ENCODE results near the gene NCOR1. TPM values are rescaled to one million over a fixed set of nuclear protein-coding genes. Genes with fewer than 3 reads are reported as not detected.

The NCOR1 gene
- total and polyA plus RNA-seq, 2 experiments from 2014 or later = 50.6 to 95.7 TPM

DNA sequence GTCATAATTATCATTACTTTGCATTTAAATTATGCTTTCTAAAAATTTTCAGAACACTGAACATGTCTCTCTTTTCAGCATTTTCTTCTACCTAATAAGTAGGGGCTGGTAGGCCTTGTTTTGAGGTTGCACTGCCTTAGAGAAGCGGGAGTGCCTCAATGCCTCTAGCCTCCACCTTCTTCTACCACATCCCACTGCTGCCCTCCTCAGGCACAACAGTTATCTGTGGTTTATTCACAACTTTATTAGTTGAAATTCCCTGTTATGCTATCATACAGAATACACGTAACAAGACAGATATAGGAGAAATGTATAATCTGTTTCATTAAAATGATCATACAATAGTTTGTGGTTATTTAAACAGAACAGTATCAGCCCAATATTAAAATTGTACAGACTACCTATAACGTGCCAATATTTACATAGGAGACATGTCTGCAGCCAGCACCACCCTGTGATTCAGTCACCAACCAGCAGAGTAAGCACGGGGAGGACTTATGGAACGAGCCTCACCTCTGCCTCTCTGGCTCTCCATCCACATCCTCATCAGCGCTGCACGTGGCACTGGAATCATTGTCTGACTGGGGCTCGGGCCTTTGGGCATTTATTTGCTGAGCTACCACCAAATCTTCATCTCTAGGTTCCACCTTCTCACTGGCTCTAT, 114.5 kb downstream of the NCOR1 start:
- no peaks in the 10 kb centered on the region for H3K9me2 ChIP-seq (ENCODE audit: insufficient read depth)
- H3K27me3 ChIP-seq (replicated peaks; ENCODE audit: insufficient read depth) = no peaks in the 10 kb centered on the region
- 78 to 83% methylated on average over 8 of the region's 8 CpGs for WGBS, 2 experiments (ENCODE audit: low coverage in 1 of 2, low lambda C conversion rate in 2 of 2, missing lambda C conversion rate in 2 of 2)
- in situ Hi-C loops (cut with MboI) = no loop called here
- peaks cover 40% of the 10 kb centered on the region for H3K36me3 ChIP-seq (ENCODE audit: low read depth)
- H4K20me1 ChIP-seq (ENCODE audit: insufficient read depth) = no peaks in the 10 kb centered on the region
- H3K9ac ChIP-seq = no peak overlapping the region
- DNase-seq = no peak
- TF ChIP-seq EZH2phosphoT487 (IDR thresholded peaks at IDR 0.05; ENCODE audit: insufficient read depth, low read depth) = no peak
- no peak for TF ChIP-seq EZH2 (IDR thresholded peaks at IDR 0.05; ENCODE audit: insufficient read depth, poor library complexity, severe bottlenecking)
- H3K4me2 ChIP-seq (ENCODE audit: unreplicated experiment) = no peak overlapping the region
- H3K9me3 ChIP-seq (ENCODE audit: low read depth) = no peaks in the 10 kb centered on the region
- no peak overlapping the region for H3K27ac ChIP-seq
- H2AFZ ChIP-seq = no peak overlapping the region
- H3K4me1 ChIP-seq (ENCODE audit: insufficient read depth) = no peaks in the 10 kb centered on the region
- H3K4me3 ChIP-seq = no peak overlapping the region
- H3F3A ChIP-seq (ENCODE audit: insufficient read depth) = peaks cover 4% of the 10 kb centered on the region
- peaks cover 74% of the 10 kb centered on the region for H3K79me2 ChIP-seq (ENCODE audit: insufficient read depth)

DNA sequence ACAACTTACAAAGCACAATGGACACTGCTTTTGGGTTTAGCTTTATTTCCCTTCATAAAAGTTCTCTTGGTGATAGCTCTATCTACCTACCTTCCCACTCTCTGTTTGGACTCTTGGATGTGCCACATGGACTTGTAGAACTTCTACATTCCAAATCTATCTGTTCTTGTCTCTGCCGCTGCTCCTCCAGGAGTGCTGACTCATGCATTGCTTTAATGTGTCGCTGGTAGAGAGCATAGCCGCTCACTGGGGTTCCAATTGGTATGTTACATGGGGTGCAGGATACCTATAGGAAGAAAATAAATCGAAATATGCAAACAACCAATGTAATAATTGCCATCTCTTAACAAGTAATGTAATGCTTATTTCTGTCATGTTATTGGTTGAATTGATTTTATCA, 123.6 kb downstream of the NCOR1 start:
- H3K27me3 ChIP-seq (replicated peaks; ENCODE audit: insufficient read depth) = no peaks in the 10 kb centered on the region
- H3K27ac ChIP-seq = no peak overlapping the region
- H3K4me1 ChIP-seq (ENCODE audit: insufficient read depth) = no peaks in the 10 kb centered on the region
- H2AFZ ChIP-seq = no peak overlapping the region
- no peak for DNase-seq
- H3K4me3 ChIP-seq = no peak overlapping the region
- in situ Hi-C loops (cut with MboI) = no loop called here
- WGBS, 2 experiments (ENCODE audit: low coverage in 1 of 2, low lambda C conversion rate in 2 of 2, missing lambda C conversion rate in 2 of 2) = 98 to 99% methylated on average over 4 of the region's 4 CpGs
- H3F3A ChIP-seq (ENCODE audit: insufficient read depth) = peaks cover 1% of the 10 kb centered on the region; the same call in 1 of the 2 replicates
- no peaks in the 10 kb centered on the region for H3K9me2 ChIP-seq (ENCODE audit: insufficient read depth)
- no peak overlapping the region for H3K4me2 ChIP-seq (ENCODE audit: unreplicated experiment)
- H3K9ac ChIP-seq = no peak overlapping the region
- TF ChIP-seq EZH2phosphoT487 (IDR thresholded peaks at IDR 0.05; ENCODE audit: insufficient read depth, low read depth) (no peak), EZH2 (IDR thresholded peaks at IDR 0.05; ENCODE audit: insufficient read depth, poor library complexity, severe bottlenecking) (no peak)
- no peaks in the 10 kb centered on the region; the same call in 1 of the 2 replicates for H4K20me1 ChIP-seq (ENCODE audit: insufficient read depth)
- no peaks in the 10 kb centered on the region for H3K9me3 ChIP-seq (ENCODE audit: low read depth)
- peaks cover 46% of the 10 kb centered on the region for H3K36me3 ChIP-seq (ENCODE audit: low read depth)
- peaks cover 43% of the 10 kb centered on the region for H3K79me2 ChIP-seq (ENCODE audit: insufficient read depth)

DNA sequence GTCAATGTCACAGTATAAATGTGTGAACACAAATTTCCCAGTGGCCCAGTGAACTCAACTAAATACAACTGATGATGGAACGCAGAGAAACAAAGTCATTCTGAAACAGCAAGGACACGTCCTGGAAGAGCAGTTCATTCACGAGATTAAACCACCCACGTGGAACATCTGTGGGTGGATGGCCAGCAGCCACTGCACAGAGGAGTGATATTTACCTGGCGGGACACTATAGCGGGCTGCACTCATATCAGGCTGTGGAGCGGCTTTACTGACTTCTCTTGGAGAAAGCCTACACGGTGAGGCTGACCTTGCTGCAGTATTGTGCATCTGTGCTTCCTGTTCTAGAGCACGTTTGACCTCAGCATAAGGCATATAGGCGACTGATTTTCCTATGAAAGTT, 128.4 kb downstream of the NCOR1 start:
- Histone ChIP-seq H2AFZ (no peak overlapping the region), H3K9me2 (ENCODE audit: insufficient read depth) (no peaks in the 10 kb centered on the region), H3K4me1 (ENCODE audit: insufficient read depth) (peaks cover 19% of the 10 kb centered on the region), H4K20me1 (ENCODE audit: insufficient read depth) (no peaks in the 10 kb centered on the region), H3K27me3 (replicated peaks; ENCODE audit: insufficient read depth) (no peaks in the 10 kb centered on the region), H3K9me3 (ENCODE audit: low read depth) (no peaks in the 10 kb centered on the region), H3K4me2 (ENCODE audit: unreplicated experiment) (no peak overlapping the region), H3K36me3 (ENCODE audit: low read depth) (peaks cover 39% of the 10 kb centered on the region), H3K9ac (no peak overlapping the region), H3F3A (ENCODE audit: insufficient read depth) (peaks cover 33% of the 10 kb centered on the region), H3K4me3 (no peak overlapping the region), H3K27ac (no peak overlapping the region), H3K79me2 (ENCODE audit: insufficient read depth) (peaks cover 45% of the 10 kb centered on the region)
- 99% methylated on average over 10 of the region's 10 CpGs for WGBS, 2 experiments (ENCODE audit: low coverage in 1 of 2, low lambda C conversion rate in 2 of 2, missing lambda C conversion rate in 2 of 2)
- TF ChIP-seq EZH2 (IDR thresholded peaks at IDR 0.05; ENCODE audit: insufficient read depth, poor library complexity, severe bottlenecking) (no peak), EZH2phosphoT487 (IDR thresholded peaks at IDR 0.05; ENCODE audit: insufficient read depth, low read depth) (no peak)
- in situ Hi-C loops (cut with MboI) = no loop called here
- DNase-seq = no peak

DNA sequence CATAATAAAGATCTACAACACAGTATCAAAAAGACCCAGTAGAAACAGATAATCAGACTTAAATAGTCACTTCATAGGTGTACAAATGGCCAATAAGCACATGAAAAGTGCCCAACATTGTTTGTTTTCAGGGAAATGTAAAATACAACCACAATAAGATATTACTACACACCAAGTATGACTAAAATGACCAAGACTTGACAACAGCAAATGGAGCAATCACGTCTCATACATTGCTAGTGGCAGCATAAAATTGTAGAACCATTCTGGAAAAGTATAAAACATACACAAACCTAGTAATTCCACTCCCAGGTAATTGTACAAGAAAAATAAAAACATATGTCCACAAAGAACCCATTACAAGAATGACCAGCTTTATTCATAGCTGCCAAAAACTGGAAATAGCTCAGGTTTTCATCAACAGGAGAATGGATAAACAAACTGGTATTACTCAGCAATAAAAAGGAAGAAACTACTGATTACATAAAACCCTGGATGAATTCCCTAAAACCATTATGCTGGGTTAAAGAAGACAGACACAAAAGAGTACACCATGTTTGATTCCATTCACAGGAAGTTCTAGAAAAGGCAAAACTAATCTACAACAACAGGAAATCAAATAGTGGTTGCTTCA, 130.2 kb downstream of the NCOR1 start:
- Histone ChIP-seq H3K9me2 (ENCODE audit: insufficient read depth) (no peaks in the 10 kb centered on the region), H3K36me3 (ENCODE audit: low read depth) (peaks cover 34% of the 10 kb centered on the region), H3K79me2 (ENCODE audit: insufficient read depth) (peaks cover 50% of the 10 kb centered on the region), H3K4me3 (no peak overlapping the region), H3K9ac (no peak overlapping the region), H3K4me2 (ENCODE audit: unreplicated experiment) (peak overlapping the region; percentile 29), H3K27me3 (replicated peaks; ENCODE audit: insufficient read depth) (no peaks in the 10 kb centered on the region), H4K20me1 (ENCODE audit: insufficient read depth) (no peaks in the 10 kb centered on the region), H3K27ac (peak overlapping the region; percentile 69), H3K9me3 (ENCODE audit: low read depth) (no peaks in the 10 kb centered on the region), H3K4me1 (ENCODE audit: insufficient read depth) (peaks cover 19% of the 10 kb centered on the region), H2AFZ (no peak overlapping the region), H3F3A (ENCODE audit: insufficient read depth) (peaks cover 33% of the 10 kb centered on the region)
- DNase-seq = peak; percentile 71
- in situ Hi-C loops (cut with MboI) = no loop called here
- TF ChIP-seq EZH2phosphoT487 (IDR thresholded peaks at IDR 0.05; ENCODE audit: insufficient read depth, low read depth) (no peak), EZH2 (IDR thresholded peaks at IDR 0.05; ENCODE audit: insufficient read depth, poor library complexity, severe bottlenecking) (no peak)
- 58 to 83% methylated on average over 1 of the region's 1 CpG for WGBS, 2 experiments (ENCODE audit: low coverage in 1 of 2, low lambda C conversion rate in 2 of 2, missing lambda C conversion rate in 2 of 2)

All from GM23248 (cell line).